Activated naive CD4-positive, alpha-beta T cell treated with anti-CD3 and anti-CD28 coated beads, Interleukin-2, amount 50 U/mL, for 72 hours (primary cell): ENCODE data around the gene EVC2. TPM values are rescaled to one million over a fixed set of nuclear protein-coding genes. Genes with fewer than 3 reads are reported as not detected.

Experiments used
- ATAC-seq, 2 donors: fragments of 150-1000 bp; cut with Tn5 transposase; 2 replicates each; pipeline ENCODE4 v1.10.0; 2021; ENCODE audit warnings: mild to moderate bottlenecking in 2 of 2, moderate library complexity in 2 of 2
- DNase-seq, 2 donors: peaks; one replicate each; pipeline ENCODE4 v3.0.0; 2021 to 2022; ENCODE audit warnings: low spot score in 2 of 2
- H3K27ac Mint-ChIP-seq, 2 donors: one replicate each; pipeline ENCODE4 v1.8.0; 2022; ENCODE audit warnings: mild to moderate bottlenecking in 2 of 2, mixed read lengths in 2 of 2
- H3K36me3 Mint-ChIP-seq, 2 donors: one replicate each; pipeline ENCODE4 v1.8.0; 2022; ENCODE audit warnings: mixed read lengths in 2 of 2
- H3K9me3 Mint-ChIP-seq, 2 donors: one replicate each; pipeline ENCODE4 v1.8.0; 2022; ENCODE audit warnings: mixed read lengths in 2 of 2
- total RNA-seq, 2 donors: library from RNA; stranded (reverse); gene quantifications; one replicate each; pipeline ENCODE4 v1.2.3, GENCODE V29; 2022

EVC2 gene
- total RNA-seq, 2 donors from 2014 or later = 0.16 to 0.66 TPM

- H3K36me3 Mint-ChIP-seq = peaks cover 0 to 6% of the 10 kb centered on the region in 2 donors
- DNase-seq = no peak
- H3K9me3 Mint-ChIP-seq = peaks cover 6 to 15% of the 10 kb centered on the region in 2 donors
- no peak for ATAC-seq
- H3K27ac Mint-ChIP-seq = no peak overlapping the region
These were observed 14.0 kb upstream of the EVC2 start for GRCh38 chr4:5722328-5722727.

GRCh38 chr4:5721923-5722322 is 13.6 kb upstream of the EVC2 start:
- H3K36me3 Mint-ChIP-seq = peaks cover 0 to 10% of the 10 kb centered on the region in 2 donors
- H3K9me3 Mint-ChIP-seq = peaks cover 10 to 19% of the 10 kb centered on the region in 2 donors
- no peak overlapping the region for H3K27ac Mint-ChIP-seq
- DNase-seq = no peak
- no peak for ATAC-seq

DNA sequence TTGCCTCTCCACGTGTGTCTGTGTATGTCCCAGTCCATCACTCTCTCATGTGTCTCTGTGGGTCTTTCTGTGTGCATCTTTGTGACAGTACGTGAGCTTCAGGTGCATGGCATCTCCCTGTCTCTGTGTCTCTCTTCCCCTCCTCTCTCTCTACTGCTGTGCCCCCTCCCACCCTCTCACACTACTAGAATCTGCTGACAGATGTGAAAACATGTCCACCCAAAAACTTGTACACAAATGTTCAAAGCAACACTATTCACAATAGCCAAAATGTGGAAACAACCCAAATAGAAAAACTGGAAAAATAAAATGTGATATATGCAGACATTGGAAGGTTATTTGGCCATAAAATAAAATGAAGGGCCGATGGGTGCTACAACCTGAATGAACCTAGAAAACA is 12.6 kb upstream of the EVC2 start:
- Mint-ChIP-seq H3K36me3 (peaks cover 0 to 20% of the 10 kb centered on the region in 2 donors), H3K27ac (no peak overlapping the region), H3K9me3 (peaks cover 14 to 24% of the 10 kb centered on the region in 2 donors)
- ATAC-seq = no peak
- no peak for DNase-seq

DNA sequence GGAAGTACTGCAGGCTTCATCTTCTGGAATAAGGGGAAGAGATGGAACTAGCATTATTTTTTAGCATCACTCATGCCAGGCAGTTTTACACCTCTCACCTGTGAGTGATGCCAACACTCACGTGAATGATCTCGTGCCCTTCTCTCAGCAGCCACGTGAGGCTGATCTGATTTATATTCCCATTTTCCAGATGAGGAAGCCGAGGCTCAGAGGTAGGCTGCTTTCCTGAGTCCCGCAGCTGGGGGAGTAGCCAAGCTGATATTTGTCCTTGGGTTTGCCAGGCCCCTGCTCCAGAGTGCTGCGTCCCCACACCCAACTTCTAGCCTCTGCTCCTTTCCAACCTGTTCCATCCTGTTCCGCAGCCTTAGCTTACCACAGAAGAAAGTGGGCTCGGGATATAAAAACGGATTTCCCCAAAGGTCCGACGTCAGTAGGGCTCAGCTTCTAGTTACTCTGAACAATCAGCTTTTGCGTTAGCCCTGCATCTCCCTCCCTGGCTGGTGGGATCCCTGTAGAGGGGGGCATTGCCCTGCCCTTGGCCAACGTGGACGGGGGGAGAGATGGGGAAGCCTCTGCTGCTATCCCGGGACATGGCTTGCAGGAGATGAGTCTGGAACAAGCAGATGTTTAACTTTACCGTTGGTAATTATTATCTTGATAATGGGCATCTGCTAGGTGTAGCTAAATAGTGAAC is 11.9 kb upstream of the EVC2 start:
- ATAC-seq = no peak
- peaks cover 16 to 26% of the 10 kb centered on the region in 2 donors for H3K9me3 Mint-ChIP-seq
- no peak overlapping the region for H3K27ac Mint-ChIP-seq
- no peak for DNase-seq
- H3K36me3 Mint-ChIP-seq = peaks cover under 1 to 21% of the 10 kb centered on the region in 2 donors

GRCh38 chr4:5719350-5720055 is 11.1 kb upstream of the EVC2 start:
- no peak for ATAC-seq

DNA sequence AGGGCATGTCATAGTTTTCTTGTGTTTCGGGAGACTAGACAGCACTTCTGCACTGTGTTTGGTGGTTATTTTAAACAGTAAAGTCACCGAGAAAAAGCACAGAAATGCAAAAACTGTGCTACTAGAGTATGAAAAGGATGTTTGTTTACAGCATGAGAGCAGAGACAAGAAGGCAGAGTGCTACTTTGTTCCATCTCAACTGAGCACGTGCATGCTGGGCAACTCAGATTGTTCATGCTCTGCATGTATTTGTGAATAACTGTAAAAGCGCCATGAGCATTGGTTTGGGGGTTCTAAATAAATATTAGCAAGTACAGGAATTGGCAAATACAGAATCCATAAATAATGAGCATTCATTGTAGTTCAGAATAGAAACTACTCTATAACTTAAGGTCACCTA is 10.1 kb upstream of the EVC2 start:
- no peak overlapping the region for H3K27ac Mint-ChIP-seq
- no peak for DNase-seq
- ATAC-seq = no peak
- peaks cover 14 to 36% of the 10 kb centered on the region in 2 donors for H3K36me3 Mint-ChIP-seq
- H3K9me3 Mint-ChIP-seq = peaks cover 31 to 39% of the 10 kb centered on the region in 2 donors

More at GRCh38 chr4:5719350-5720055, 11.1 kb upstream of the EVC2 start:
- Mint-ChIP-seq H3K9me3 (peaks cover 24 to 31% of the 10 kb centered on the region in 2 donors), H3K27ac (no peak overlapping the region), H3K36me3 (peaks cover 6 to 29% of the 10 kb centered on the region in 2 donors)
- DNase-seq = no peak

- Mint-ChIP-seq H3K9me3 (peaks cover 33 to 40% of the 10 kb centered on the region in 2 donors), H3K27ac (no peak overlapping the region), H3K36me3 (peaks cover 14 to 38% of the 10 kb centered on the region in 2 donors)
- ATAC-seq = no peak
- no peak for DNase-seq
These were observed 9.2 kb upstream of the EVC2 start for GRCh38 chr4:5717449-5718158.

GRCh38 chr4:5716391-5716790 is 8.0 kb upstream of the EVC2 start:
- Mint-ChIP-seq H3K27ac (no peak overlapping the region), H3K36me3 (peaks cover 18 to 47% of the 10 kb centered on the region in 2 donors), H3K9me3 (peaks cover 38 to 48% of the 10 kb centered on the region in 2 donors)
- ATAC-seq = no peak
- no peak for DNase-seq

- H3K27ac Mint-ChIP-seq = no peak overlapping the region
- peaks cover 24 to 52% of the 10 kb centered on the region in 2 donors for H3K36me3 Mint-ChIP-seq
- ATAC-seq (no peak), DNase-seq (no peak)
- H3K9me3 Mint-ChIP-seq = peaks cover 38 to 48% of the 10 kb centered on the region in 2 donors
These were observed 7.0 kb upstream of the EVC2 start for GRCh38 chr4:5715357-5715756.

GRCh38 chr4:5713861-5714260 is 5.5 kb upstream of the EVC2 start:
- Mint-ChIP-seq H3K36me3 (peaks cover 24 to 53% of the 10 kb centered on the region in 2 donors), H3K27ac (no peak overlapping the region), H3K9me3 (peaks cover 38 to 48% of the 10 kb centered on the region in 2 donors)
- DNase-seq (no peak), ATAC-seq (no peak)

GRCh38 chr4:5712931-5713330 is 4.6 kb upstream of the EVC2 start:
- Mint-ChIP-seq H3K27ac (no peak overlapping the region), H3K36me3 (peaks cover 24 to 53% of the 10 kb centered on the region in 2 donors), H3K9me3 (peaks cover 38 to 42% of the 10 kb centered on the region in 2 donors)
- DNase-seq = no peak
- ATAC-seq = no peak

GRCh38 chr4:5712517-5712916 is 4.2 kb upstream of the EVC2 start:
- ATAC-seq = peak; percentile 63 to 77
- Mint-ChIP-seq H3K9me3 (peaks cover 34 to 39% of the 10 kb centered on the region in 2 donors), H3K36me3 (peaks cover 24 to 50% of the 10 kb centered on the region in 2 donors), H3K27ac (no peak overlapping the region)
- DNase-seq = no peak

- peaks cover 24 to 49% of the 10 kb centered on the region in 2 donors for H3K36me3 Mint-ChIP-seq
- H3K9me3 Mint-ChIP-seq = peaks cover 25 to 30% of the 10 kb centered on the region in 2 donors
- no peak for ATAC-seq
- no peak overlapping the region for H3K27ac Mint-ChIP-seq
- no peak for DNase-seq
These were observed 3.3 kb upstream of the EVC2 start for GRCh38 chr4:5711479-5712184.

- ATAC-seq = peak in 1 of 2 donors; percentile 43
- Mint-ChIP-seq H3K9me3 (peaks cover 23 to 26% of the 10 kb centered on the region in 2 donors), H3K36me3 (peaks cover 24 to 43% of the 10 kb centered on the region in 2 donors), H3K27ac (no peak within 1 kb of the TSS)
- no peak for DNase-seq
These were observed 2.7 kb upstream of the EVC2 start, which contains the start of gene EVC for GRCh38 chr4:5710961-5711478. Gene EVC (plus strand): TSS chr4:5711201. CDS start chr4:5711381, 180 bp downstream.

DNA sequence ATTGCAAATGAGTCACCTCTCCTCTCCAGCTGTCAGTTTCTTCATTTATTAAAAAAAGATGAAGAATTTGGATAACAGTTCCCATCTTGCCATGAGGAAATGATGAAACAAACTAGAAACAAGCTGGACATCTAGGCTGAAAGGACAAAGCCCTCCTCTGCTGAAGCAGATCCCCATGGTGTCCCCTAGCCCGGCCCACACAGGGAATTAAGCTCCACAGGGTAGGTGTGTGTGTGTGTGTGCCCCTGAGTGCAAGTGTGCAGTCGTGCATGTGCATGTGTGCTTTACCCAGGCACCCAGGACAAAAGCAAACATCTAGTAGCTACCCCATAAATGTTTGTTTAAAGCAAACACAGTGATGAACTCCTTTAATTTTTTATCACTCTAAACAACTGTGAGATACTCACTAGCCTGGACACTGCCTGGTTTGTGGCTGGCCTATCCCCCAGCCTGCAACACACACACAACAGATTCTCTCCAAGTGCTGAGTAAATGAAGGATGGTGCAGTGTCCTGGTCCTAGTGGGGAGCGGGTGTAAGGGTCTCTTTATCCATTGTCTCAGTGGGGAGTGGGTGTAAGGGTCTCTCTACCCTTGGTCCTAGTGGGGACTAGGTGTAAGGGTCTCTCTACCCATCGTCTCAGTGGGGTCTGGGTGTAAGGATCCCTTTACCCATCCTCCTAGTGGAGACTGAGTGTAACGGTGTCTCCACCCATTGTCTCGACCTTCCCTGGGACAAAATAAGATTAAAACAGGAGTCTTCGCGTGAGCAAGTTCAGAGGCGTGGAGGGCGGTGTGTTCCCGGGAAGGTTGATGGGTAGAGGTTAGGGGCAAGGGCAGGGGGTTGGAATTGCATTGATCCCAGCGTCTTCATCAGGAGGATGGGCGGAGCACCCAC is 2.0 kb upstream of the EVC2 start:
- no peak for ATAC-seq
- H3K9me3 Mint-ChIP-seq = peaks cover 22% of the 10 kb centered on the region in 2 donors
- no peak overlapping the region for H3K27ac Mint-ChIP-seq
- H3K36me3 Mint-ChIP-seq = peaks cover 24 to 41% of the 10 kb centered on the region in 2 donors
- DNase-seq = no peak
